HepG2 (cell line): ENCODE data around the gene BAG3. TPM values are rescaled to one million over a fixed set of nuclear protein-coding genes. Genes with fewer than 3 reads are reported as not detected.

Experiments
- DNMT3B ChIP-seq: conservative IDR thresholded peaks from 2 replicates; pipeline ENCODE4 v1.6.1; 2016; ENCODE audit warnings: missing biosample characterization, control low read depth
- KLF15 ChIP-seq: sonication (generic); formaldehyde crosslinking; IDR thresholded peaks from 2 replicates; pipeline ENCODE4 v1.8.1; 2023; ENCODE audit warnings: borderline replicate concordance, mild to moderate bottlenecking, inconsistent platforms, missing genetic modification reagents, mixed read lengths
- MED8 ChIP-seq: sonication (generic); formaldehyde crosslinking; IDR thresholded peaks from 2 replicates; pipeline ENCODE4 v1.8.1; 2023; ENCODE audit warnings: mild to moderate bottlenecking, missing genetic modification reagents; ENCODE audit not compliant: insufficient replicate concordance
- NONO ChIP-seq, 2 experiments: fragments of 450-650 bp in 1 of 2; sonication (generic) in 1 of 2; formaldehyde crosslinking in 1 of 2; IDR thresholded peaks in 1 of 2; conservative IDR thresholded peaks in 1 of 2; 2 replicates each; pipeline versions ENCODE4 v1.6.1 to v1.8.0; 2017 to 2022; ENCODE audit warnings: mild to moderate bottlenecking in 1 of 2, missing genetic modification reagents in 1 of 2, moderate library complexity in 1 of 2
- PRDM4 ChIP-seq: sonication (generic); formaldehyde crosslinking; IDR thresholded peaks from 2 replicates; pipeline ENCODE4 v1.9.0; 2021; ENCODE audit warnings: missing genetic modification reagents, borderline replicate concordance
- REPIN1 ChIP-seq: sonication (generic); formaldehyde crosslinking; IDR thresholded peaks from 2 replicates; pipeline ENCODE4 v1.8.0; 2022; ENCODE audit warnings: missing genetic modification reagents, low read depth, mild to moderate bottlenecking, borderline replicate concordance
- SP1 ChIP-seq, 2 experiments: fragments of 450-650 bp in 1 of 2; sonication (generic) in 1 of 2; formaldehyde crosslinking in 1 of 2; IDR thresholded peaks; 2 replicates each; pipeline versions ENCODE4 v1.4.0 to v1.6.1; 2016 to 2020; ENCODE audit warnings: missing genetic modification reagents in 1 of 2
- TGIF2 ChIP-seq: IDR thresholded peaks from 2 replicates; pipeline ENCODE4 v1.6.1; 2016; ENCODE audit warnings: control low read depth, missing compliant biosample characterization
- ZNF20 ChIP-seq: sonication (generic); formaldehyde crosslinking; IDR thresholded peaks from 2 replicates; pipeline ENCODE4 v1.4.0; 2020; ENCODE audit warnings: mild to moderate bottlenecking, moderate library complexity, missing genetic modification reagents
- ZNF275 ChIP-seq: sonication (generic); formaldehyde crosslinking; IDR thresholded peaks from 2 replicates; pipeline ENCODE4 v1.8.0; 2022; ENCODE audit warnings: missing genetic modification reagents, mild to moderate bottlenecking, inconsistent platforms, borderline replicate concordance
- ZNF350 ChIP-seq: sonication (generic); formaldehyde crosslinking; IDR thresholded peaks from 2 replicates; pipeline ENCODE4 v1.4.0; 2020; ENCODE audit warnings: mild to moderate bottlenecking, low read depth, missing genetic modification reagents, borderline replicate concordance
- ZNF431 ChIP-seq: sonication (generic); formaldehyde crosslinking; IDR thresholded peaks from 2 replicates; pipeline ENCODE4 v1.9.0; 2022; ENCODE audit warnings: missing genetic modification reagents, low read depth, mild to moderate bottlenecking, borderline replicate concordance
- ZNF451 ChIP-seq: sonication (generic); formaldehyde crosslinking; IDR thresholded peaks from 2 replicates; pipeline ENCODE4 v1.5.0; 2020; ENCODE audit warnings: mild to moderate bottlenecking, missing genetic modification reagents
- ZNF609 ChIP-seq: sonication (generic); formaldehyde crosslinking; IDR thresholded peaks from 2 replicates; pipeline ENCODE4 v1.4.0; 2020; ENCODE audit warnings: mild to moderate bottlenecking, missing genetic modification reagents, borderline replicate concordance
- ZNF710 ChIP-seq: sonication (generic); formaldehyde crosslinking; IDR thresholded peaks from 2 replicates; pipeline ENCODE4 v1.5.0; 2020; ENCODE audit warnings: mild to moderate bottlenecking, missing genetic modification reagents, borderline replicate concordance
- ZSCAN9 ChIP-seq: IDR thresholded peaks from 2 replicates; pipeline ENCODE4 v1.6.1; 2016; ENCODE audit warnings: borderline replicate concordance
- polyA plus RNA-seq, 8 experiments: library from polyadenylated mRNA; depleted of rRNA in 3 of 8; stranded (reverse) in 7 of 8; unstranded in 1 of 8; fragments of >200 nt; fragmentation: Illumina TruSeq in 4 of 8; extraction: Trizol in 4 of 8; gene quantifications; 2 replicates each; pipeline versions ENCODE4 v1.2.1 to v1.2.3, GENCODE V29; 2011 to 2016; ENCODE audit warnings: low read depth in 4 of 8, missing spikeins in 1 of 8, mixed read lengths in 1 of 8; ENCODE audit not compliant: insufficient read depth in 1 of 8
- total RNA-seq, 5 experiments: library from RNA; depleted of rRNA; stranded (reverse); fragments of >200 nt; fragmentation: Illumina TruSeq; extraction: Trizol; gene quantifications; 2 replicates each; pipeline ENCODE4 v1.2.3, GENCODE V29; 2016; ENCODE audit warnings: low read depth in 1 of 5
- TF ChIP-seq, protein P1 (sequence below): sonication (generic); formaldehyde crosslinking; IDR thresholded peaks from 2 replicates; pipeline ENCODE4 v1.8.0; 2022; ENCODE audit warnings: missing genetic modification reagents, low read depth, mild to moderate bottlenecking, borderline replicate concordance

The BAG3 gene
- total and polyA plus RNA-seq, 2 of the 13 experiments (the other 11 are each of a cell fraction or from before 2014, with no cell fraction given), result 2.9 to 6.7 TPM

- TF ChIP-seq, protein P1, sequence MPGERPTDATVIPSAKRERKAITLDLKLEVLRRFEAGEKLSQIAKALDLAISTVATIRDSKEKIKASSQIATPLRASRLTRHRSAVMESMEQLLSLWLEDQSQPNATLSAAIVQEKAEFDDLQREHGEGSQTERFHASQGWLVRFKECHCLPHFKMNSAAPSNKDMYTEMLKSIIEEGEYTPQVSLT (CRISPR knock-in tag), result no peak
- no peak for TF ChIP-seq ZNF431 (CRISPR knock-in tag)
- TF ChIP-seq ZNF350 (CRISPR knock-in tag), result peak; percentile 67; the same call in 1 of the 2 replicates
- TF ChIP-seq ZNF275 (CRISPR knock-in tag), result no peak; the same call in 1 of the 2 replicates
- peak; percentile 48; the same call in 1 of the 2 replicates for TF ChIP-seq DNMT3B (CRISPR knock-in tag)
- TF ChIP-seq PRDM4 (CRISPR knock-in tag), result 0 out of 2 replicates have a peak, but pooled peaks have one; percentile 39
- peak; percentile 35; the same call in 1 of the 2 replicates for TF ChIP-seq TGIF2 (CRISPR knock-in tag)
- TF ChIP-seq ZNF20 (CRISPR knock-in tag), result no peak
- TF ChIP-seq KLF15 (CRISPR knock-in tag), result no peak
- no peak for TF ChIP-seq SP1 (IDR thresholded peaks at IDR 0.05)
- peak; percentile 77; the same call in 1 of the 2 replicates for TF ChIP-seq SP1 (CRISPR knock-in tag; IDR thresholded peaks at IDR 0.05)
- TF ChIP-seq ZNF451, result peak; percentile 70; the same call in 1 of the 2 replicates
- peak; percentile 30; the same call in 1 of the 2 replicates for TF ChIP-seq ZNF609 (CRISPR knock-in tag)
- TF ChIP-seq REPIN1, result peak; percentile 67
- TF ChIP-seq ZSCAN9 (CRISPR knock-in tag), result peak; percentile 45; the same call in 1 of the 2 replicates
- TF ChIP-seq NONO (IDR thresholded peaks at IDR 0.05), result no peak
- TF ChIP-seq NONO (CRISPR knock-in tag; conservative IDR thresholded peaks at IDR 0.05), result peak; percentile 76; the same call in 1 of the 2 replicates
- TF ChIP-seq ZNF710 (CRISPR knock-in tag), result peak; percentile 78; the same call in 1 of the 2 replicates
- TF ChIP-seq MED8 (CRISPR knock-in tag), result peak; percentile 48
Observed at GRCh38 chr10:119725517-119725827, 74.3 kb downstream of the BAG3 start (continued).
